Suprapubic skin (tissue), 4 donors: ENCODE data around the gene GRIA2.

Experiments used
- CTCF ChIP-seq, 2 donors: fragments of 200-600 bp in 1 of 2; fragments of 450-650 bp in 1 of 2; sonication (generic) in 1 of 2; IDR thresholded peaks; one replicate each; pipeline ENCODE4 v1.5.1; 2016 to 2019; ENCODE audit warnings: antibody characterized with exemption in 2 of 2, mild to moderate bottlenecking in 1 of 2, moderate library complexity in 1 of 2
- EP300 ChIP-seq: sonication (generic); formaldehyde crosslinking; IDR thresholded peaks from one replicate; pipeline ENCODE4 v1.6.1; 2017; ENCODE audit warnings: antibody characterized with exemption
- POLR2A ChIP-seq, 2 donors: fragments of 450-650 bp; IDR thresholded peaks; one replicate each; pipeline ENCODE4 v1.6.1; 2017; ENCODE audit warnings: antibody characterized with exemption in 2 of 2, mild to moderate bottlenecking in 2 of 2, moderate library complexity in 2 of 2
- POLR2AphosphoS5 ChIP-seq, 3 donors: sonication (generic); formaldehyde crosslinking; IDR thresholded peaks; one replicate each; pipeline ENCODE4 v1.6.1; 2017; ENCODE audit warnings: antibody characterized with exemption in 3 of 3

- no peak for TF ChIP-seq CTCF (IDR thresholded peaks at IDR 0.05)
- TF ChIP-seq POLR2A (IDR thresholded peaks at IDR 0.05): no peak
- TF ChIP-seq POLR2AphosphoS5 (IDR thresholded peaks at IDR 0.05): no peak
- TF ChIP-seq EP300: no peak
Observed at GRCh38 chr4:157222771-157223160, 2.2 kb downstream of the GRIA2 start.
